ENCODE results near the gene HEXD.

GRCh38 chr17:82371333-82372248, 46.6 kb upstream of the HEXD start, which contains the start of gene UTS2R:
- TF ChIP-seq ZFP3 (tag by site-specific recombination; IDR thresholded peaks at IDR 0.05; ENCODE audit: low read depth) = no peak
- no peak for TF ChIP-seq YY1 (tag by site-specific recombination; IDR thresholded peaks at IDR 0.05)
- no peak for TF ChIP-seq CTCF (tag by site-specific recombination; IDR thresholded peaks at IDR 0.05)
- no peak for TF ChIP-seq ZNF768 (tag by site-specific recombination; IDR thresholded peaks at IDR 0.05)
- TF ChIP-seq RBAK (tag by site-specific recombination; IDR thresholded peaks at IDR 0.05) = no peak
- TF ChIP-seq TCF7L2 (IDR thresholded peaks at IDR 0.05; ENCODE audit: borderline replicate concordance, low read depth, low read length) = no peak
- TF ChIP-seq REST (tag by site-specific recombination; IDR thresholded peaks at IDR 0.05) = no peak
- TF ChIP-seq ZSCAN18 (tag by site-specific recombination; IDR thresholded peaks at IDR 0.05) = no peak
- no peak for TF ChIP-seq ZBTB48 (tag by site-specific recombination; IDR thresholded peaks at IDR 0.05)
- no peak for TF ChIP-seq BCL6B (tag by site-specific recombination; IDR thresholded peaks at IDR 0.05)
- TF ChIP-seq ZNF19 (tag by site-specific recombination; IDR thresholded peaks at IDR 0.05; ENCODE audit: low read depth) = no peak
- TF ChIP-seq ZBTB7A (tag by site-specific recombination; IDR thresholded peaks at IDR 0.05; ENCODE audit: low read depth) = no peak
